ENCODE data around the gene FNDC3A. TPM values are rescaled to one million over a fixed set of nuclear protein-coding genes. Genes with fewer than 3 reads are reported as not detected.

FNDC3A gene
- total RNA-seq, 4 donors from 2014 or later, result 21.9 to 59.7 (median 40.1) TPM

DNA sequence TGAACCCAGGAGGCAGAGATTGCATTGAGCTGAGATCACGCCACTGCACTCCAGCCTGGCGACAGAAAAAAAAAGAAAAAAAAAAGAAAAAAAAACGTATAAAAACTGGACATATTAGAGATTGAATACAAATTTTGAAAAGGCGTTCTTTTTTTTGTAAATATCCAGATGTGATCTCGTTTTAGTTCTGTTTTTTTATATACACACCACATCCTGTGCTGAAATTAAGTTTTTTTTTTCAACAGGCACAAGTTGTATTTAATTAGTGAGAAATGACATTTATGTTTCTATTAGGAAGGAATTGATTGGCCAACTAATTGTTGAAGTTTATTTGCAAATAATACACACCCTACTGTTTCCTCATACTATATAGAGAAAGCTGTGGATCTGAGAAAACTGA lies 275.6 kb downstream of the FNDC3A start:
- WGBS, 2 donors (ENCODE audit: low coverage in 1 of 2), result 70 to 78% methylated on average over 5 of the region's 5 CpGs
- Histone ChIP-seq H3K27me3 (no peaks in the 10 kb centered on the region), H3K27ac (no peak overlapping the region), H3K4me1 (peaks cover 6 to 35% (median 18%) of the 10 kb centered on the region in 4 donors), H3K36me3 (peaks cover 0 to 4% (median 2%) of the 10 kb centered on the region in 4 donors), H3K9me3 (no peaks in the 10 kb centered on the region), H3K4me3 (no peak overlapping the region)
- TF ChIP-seq POLR2A (IDR thresholded peaks at IDR 0.05), result no peak
- no peak for TF ChIP-seq EP300 (IDR thresholded peaks at IDR 0.05; ENCODE audit: low read depth)
- no peak for TF ChIP-seq POLR2AphosphoS5 (IDR thresholded peaks at IDR 0.05)
- TF ChIP-seq CTCF (IDR thresholded peaks at IDR 0.05), result no peak
- intact Hi-C loops (cut with DNase I; ENCODE audit: low total_unique reads), result no loop called here
- DNase-seq, result no peak
- in situ Hi-C loops (cut with MboI; ENCODE audit: low pct_ligation_motif_present in 1 of 4, low pct_unique_long_range_greater_than_20kb in 1 of 4, low sequenced_read_pairs in 3 of 4), result no loop called here

DNA sequence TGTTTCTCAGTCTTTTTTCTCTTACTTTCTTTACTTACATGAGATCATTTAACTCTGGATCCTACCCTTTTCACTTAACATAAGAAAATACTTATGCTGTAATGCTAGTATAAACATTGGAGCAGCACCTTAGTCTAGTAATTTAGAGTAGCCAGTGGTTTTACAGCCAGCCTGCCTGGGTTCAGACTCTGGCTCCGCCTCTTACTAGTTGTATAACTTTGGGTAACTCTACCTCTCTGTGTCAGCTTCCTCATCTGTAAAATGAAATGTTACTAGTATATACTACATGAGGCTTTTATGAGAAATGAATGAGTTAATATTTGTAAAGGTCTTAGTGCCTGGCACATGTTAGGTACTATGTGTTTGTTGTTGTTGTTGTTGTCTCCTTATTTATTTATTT lies 277.6 kb downstream of the FNDC3A start:
- 100% methylated on average over 1 of the region's 1 CpG for WGBS, 2 donors (ENCODE audit: low coverage in 1 of 2)
- TF ChIP-seq CTCF (IDR thresholded peaks at IDR 0.05) (no peak), EP300 (IDR thresholded peaks at IDR 0.05; ENCODE audit: low read depth) (no peak), POLR2AphosphoS5 (IDR thresholded peaks at IDR 0.05) (no peak), POLR2A (IDR thresholded peaks at IDR 0.05) (no peak)
- Histone ChIP-seq H3K27ac (no peak overlapping the region), H3K27me3 (no peaks in the 10 kb centered on the region), H3K4me1 (peaks cover 6 to 32% (median 13%) of the 10 kb centered on the region in 4 donors), H3K9me3 (no peaks in the 10 kb centered on the region), H3K4me3 (no peak overlapping the region), H3K36me3 (peaks cover 0 to 10% (median 3%) of the 10 kb centered on the region in 4 donors)
- in situ Hi-C loops (cut with MboI; ENCODE audit: low pct_ligation_motif_present in 1 of 4, low pct_unique_long_range_greater_than_20kb in 1 of 4, low sequenced_read_pairs in 3 of 4), result no loop called here
- intact Hi-C loops (cut with DNase I; ENCODE audit: low total_unique reads), result no loop called here
- no peak for DNase-seq

- no peak for DNase-seq
- Histone ChIP-seq H3K9me3 (no peaks in the 10 kb centered on the region), H3K36me3 (peaks cover 0 to 10% (median 3%) of the 10 kb centered on the region in 4 donors), H3K4me3 (no peak overlapping the region), H3K27ac (no peak overlapping the region), H3K4me1 (peaks cover under 1 to 26% (median 7%) of the 10 kb centered on the region in 4 donors), H3K27me3 (no peaks in the 10 kb centered on the region)
- intact Hi-C loops (cut with DNase I; ENCODE audit: low total_unique reads) (no loop called here), in situ Hi-C loops (cut with MboI; ENCODE audit: low pct_ligation_motif_present in 1 of 4, low pct_unique_long_range_greater_than_20kb in 1 of 4, low sequenced_read_pairs in 3 of 4) (no loop called here)
- 60 to 67% methylated on average over 1 of the region's 1 CpG for whole genome bisulfite sequencing, 2 donors (ENCODE audit: low coverage in 1 of 2)
- TF ChIP-seq POLR2A (IDR thresholded peaks at IDR 0.05) (no peak), POLR2AphosphoS5 (IDR thresholded peaks at IDR 0.05) (no peak), CTCF (IDR thresholded peaks at IDR 0.05) (no peak), EP300 (IDR thresholded peaks at IDR 0.05; ENCODE audit: low read depth) (no peak)
Observed at GRCh38 chr13:49254007-49254406, 278.3 kb downstream of the FNDC3A start.

DNA sequence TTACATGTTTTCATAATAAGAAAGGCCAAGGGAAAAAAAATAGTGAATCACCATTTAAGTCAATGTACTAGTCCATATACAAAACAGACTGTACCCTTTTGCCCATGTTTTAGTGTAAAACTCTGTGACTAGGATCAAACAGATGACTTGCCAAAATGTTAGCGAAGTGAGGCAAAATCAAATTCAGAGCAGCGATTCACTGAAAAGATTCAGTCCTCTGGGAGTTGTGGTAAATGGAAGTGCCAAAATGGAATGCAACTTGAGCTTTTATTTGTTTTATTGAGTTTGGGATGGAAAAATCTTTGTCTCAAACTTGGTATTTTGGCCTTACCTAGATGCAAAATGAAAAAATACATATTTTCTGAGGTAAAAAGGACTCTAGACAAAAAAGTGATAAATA lies 281.1 kb downstream of the FNDC3A start:
- H3K9me3 ChIP-seq, result no peaks in the 10 kb centered on the region
- peaks cover 0 to 14% (median 4%) of the 10 kb centered on the region in 4 donors for H3K4me1 ChIP-seq
- no peak overlapping the region for H3K27ac ChIP-seq
- intact Hi-C loops (cut with DNase I; ENCODE audit: low total_unique reads) (no loop called here), in situ Hi-C loops (cut with MboI; ENCODE audit: low pct_ligation_motif_present in 1 of 4, low pct_unique_long_range_greater_than_20kb in 1 of 4, low sequenced_read_pairs in 3 of 4) (no loop called here)
- H3K4me3 ChIP-seq, result no peak overlapping the region
- H3K36me3 ChIP-seq, result peaks cover 0 to 30% (median 10%) of the 10 kb centered on the region in 4 donors
- TF ChIP-seq POLR2AphosphoS5 (IDR thresholded peaks at IDR 0.05) (no peak), POLR2A (IDR thresholded peaks at IDR 0.05) (no peak), EP300 (IDR thresholded peaks at IDR 0.05; ENCODE audit: low read depth) (no peak), CTCF (IDR thresholded peaks at IDR 0.05) (no peak)
- H3K27me3 ChIP-seq, result no peaks in the 10 kb centered on the region
- 76 to 100% methylated on average over 1 to 2 of the region's 2 CpGs for WGBS, 2 donors (ENCODE audit: low coverage in 1 of 2)
- no peak for DNase-seq

Data from transverse colon (tissue), 4 donors.